HCT116 (cell line): ENCODE measurements around the gene SEH1L. TPM values are rescaled to one million over a fixed set of nuclear protein-coding genes. Genes with fewer than 3 reads are reported as not detected.

Experiments used
- ATAC-seq: fragments of 200-7000 bp; cut with Tn5 transposase; 2 replicates; pipeline ENCODE4 v1.9.1; 2020; ENCODE audit warnings: mild to moderate bottlenecking, moderate library complexity
- BruUV-seq: library from RNA; stranded (reverse); fragments of 400-500 nt; replicated peaks from 2 replicates; lab custom pipeline; 2021; lab: Mats Ljungman, UMichigan
- CTCF ChIA-PET: fragments of 300-600 bp; sonication (Branson Sonifier 250); formaldehyde crosslinking; loops from one replicate; lab custom pipeline; 2021; ENCODE audit warnings: antibody characterized with exemption; lab: Charles Lee
- POLR2A ChIA-PET: fragments of 300-600, 350-600 bp; sonication (Branson Sonifier 250); formaldehyde crosslinking; loops from one replicate; lab custom pipeline; 2021; ENCODE audit warnings: antibody characterized with exemption; lab: Charles Lee
- RAD21 ChIA-PET, 2 experiments: fragments of 300-600 bp; sonication (Branson Sonifier 250); formaldehyde crosslinking; loops; one replicate each; lab custom pipeline; 2023; ENCODE audit warnings: low total read pairs in 2 of 2; ENCODE audit not compliant: uncharacterized antibody in 2 of 2, unreplicated experiment in 2 of 2, low non-redundant PET in 1 of 2; lab: Charles Lee
- DNase-seq: peaks from one replicate; pipeline ENCODE4 v3.0.0-alpha.2; 2010; ENCODE audit warnings: low read depth, low spot score
- H2AFZ ChIP-seq: fragments of 200-600 bp; shearing (Covaris generic), sonication (generic); 2 replicates; pipeline ENCODE4 v1.6.1; 2017; ENCODE audit warnings: low read depth, mixed run types, mixed read lengths, antibody characterized with exemption, low read length; ENCODE audit not compliant: poor library complexity, severe bottlenecking
- H3K27ac ChIP-seq: 2 replicates; pipeline ENCODE4 v1.5.1; 2012; ENCODE audit warnings: low read depth, low read length
- H3K27me3 ChIP-seq: fragments of 200-600 bp; sonication (generic); 2 replicates; pipeline ENCODE4 v1.6.1; 2016; ENCODE audit warnings: mixed run types, low read length, mixed read lengths; ENCODE audit not compliant: insufficient read depth
- H3K36me3 ChIP-seq, 2 experiments: fragments of 200-500 bp in 1 of 2; fragments of 200-600 bp in 1 of 2; sonication (Bioruptor generic) in 1 of 2; sonication (generic) in 1 of 2; 2 replicates each; pipeline versions ENCODE4 v1.5.1 to v1.6.1; 2014 to 2016; ENCODE audit warnings: low read length in 2 of 2, inconsistent platforms in 1 of 2, mixed read lengths in 1 of 2, mixed run types in 1 of 2; ENCODE audit not compliant: insufficient read depth in 2 of 2, control insufficient read depth in 1 of 2
- H3K4me1 ChIP-seq, 2 experiments: fragments of 200-600 bp in 1 of 2; sonication (generic) in 1 of 2; 2 replicates each; pipeline versions ENCODE4 v1.5.1 to v1.6.1; 2012 to 2017; ENCODE audit warnings: low read length in 2 of 2, inconsistent platforms in 1 of 2, mild to moderate bottlenecking in 1 of 2, mixed read lengths in 1 of 2, mixed run types in 1 of 2, moderate library complexity in 1 of 2; ENCODE audit not compliant: insufficient read depth in 2 of 2, control insufficient read depth in 1 of 2
- H3K4me2 ChIP-seq: fragments of 200-600 bp; sonication (generic); 2 replicates; pipeline ENCODE4 v1.6.1; 2017; ENCODE audit warnings: mixed run types, low read length, mixed read lengths
- H3K4me3 ChIP-seq, 2 experiments: fragments of 200-600 bp in 1 of 2; sonication (generic) in 1 of 2; replicated peaks in 1 of 2; 2 replicates each; pipeline ENCODE4 v1.5.1; 2011 to 2016; ENCODE audit warnings: low read length in 2 of 2, control low read depth in 1 of 2, low read depth in 1 of 2, mild to moderate bottlenecking in 1 of 2, mixed read lengths in 1 of 2, mixed run types in 1 of 2
- H3K79me2 ChIP-seq: fragments of 200-600 bp; sonication (generic); 2 replicates; pipeline ENCODE4 v1.6.1; 2017; ENCODE audit warnings: mild to moderate bottlenecking, mixed run types, low read length, moderate library complexity, mixed read lengths; ENCODE audit not compliant: insufficient read depth
- H3K9ac ChIP-seq: fragments of 200-600 bp; sonication (generic); 2 replicates; pipeline ENCODE4 v1.6.1; 2016; ENCODE audit warnings: low read length, mixed read lengths
- H3K9me2 ChIP-seq: fragments of 200-600 bp; sonication (generic), shearing (Covaris generic); 2 replicates; pipeline ENCODE4 v1.6.1; 2017; ENCODE audit warnings: mixed run types, mild to moderate bottlenecking, moderate library complexity; ENCODE audit not compliant: insufficient read depth
- H3K9me3 ChIP-seq, 2 experiments: fragments of 200-500 bp in 1 of 2; fragments of 200-600 bp in 1 of 2; sonication (Bioruptor generic) in 1 of 2; sonication (generic) in 1 of 2; 2 replicates each; pipeline ENCODE4 v1.6.1; 2014 to 2017; ENCODE audit warnings: low read length in 2 of 2, mixed read lengths in 2 of 2, inconsistent platforms in 1 of 2, low read depth in 1 of 2, mild to moderate bottlenecking in 1 of 2, mixed run types in 1 of 2, moderate library complexity in 1 of 2; ENCODE audit not compliant: control insufficient read depth in 1 of 2, insufficient read depth in 1 of 2
- H4K20me1 ChIP-seq: fragments of 200-600 bp; sonication (generic), shearing (Covaris generic); 2 replicates; pipeline ENCODE4 v1.6.1; 2017; ENCODE audit warnings: mixed run types, mild to moderate bottlenecking, moderate library complexity; ENCODE audit not compliant: insufficient read depth
- CBX3 ChIP-seq: IDR thresholded peaks from 2 replicates; pipeline ENCODE4 v1.6.1; 2012; ENCODE audit warnings: low read depth
- CEBPB ChIP-seq: IDR thresholded peaks from 2 replicates; pipeline ENCODE4 v1.6.1; 2012; ENCODE audit warnings: low read depth
- CTCF ChIP-seq, 3 experiments: fragments of 200-600 bp in 1 of 3; sonication (generic) in 1 of 3; IDR thresholded peaks in 2 of 3; conservative IDR thresholded peaks in 1 of 3; 2 replicates each; pipeline ENCODE4 v1.5.1; 2012 to 2017; ENCODE audit warnings: low read depth in 2 of 3, low read length in 2 of 3, antibody characterized with exemption in 1 of 3, borderline replicate concordance in 1 of 3, control low read depth in 1 of 3, mild to moderate bottlenecking in 1 of 3, mixed read lengths in 1 of 3, mixed run types in 1 of 3, moderate library complexity in 1 of 3; ENCODE audit not compliant: insufficient read depth in 1 of 3
- EGR1 ChIP-seq: IDR thresholded peaks from 2 replicates; pipeline ENCODE4 v1.6.1; 2012; ENCODE audit warnings: low read depth
- EZH2 ChIP-seq: fragments of 200-600 bp; sonication (generic); IDR thresholded peaks from 2 replicates; pipeline ENCODE4 v1.6.1; 2017; ENCODE audit warnings: antibody characterized with exemption, mixed run types
- FOSL1 ChIP-seq: IDR thresholded peaks from 2 replicates; pipeline ENCODE4 v1.6.1; 2012; ENCODE audit warnings: low read depth
- JUND ChIP-seq: IDR thresholded peaks from 2 replicates; pipeline ENCODE4 v1.6.1; 2012
- POLR2A ChIP-seq: IDR thresholded peaks from 2 replicates; pipeline ENCODE4 v1.7.0; 2011; ENCODE audit warnings: borderline replicate concordance; ENCODE audit not compliant: insufficient read depth, insufficient read length; ENCODE audit errors: extremely low read depth
- POLR2AphosphoS5 ChIP-seq: IDR thresholded peaks from 2 replicates; pipeline ENCODE4 v1.6.1; 2011; ENCODE audit warnings: mild to moderate bottlenecking, low read depth, low read length, moderate library complexity
- RAD21 ChIP-seq: IDR thresholded peaks from 2 replicates; pipeline ENCODE4 v1.6.1; 2012; ENCODE audit warnings: low read depth, mild to moderate bottlenecking
- SIN3A ChIP-seq: IDR thresholded peaks from 2 replicates; pipeline ENCODE4 v1.6.1; 2012; ENCODE audit warnings: low read depth
- SRF ChIP-seq: IDR thresholded peaks from 2 replicates; pipeline ENCODE4 v1.6.1; 2012; ENCODE audit warnings: low read depth
- YY1 ChIP-seq: IDR thresholded peaks from 2 replicates; pipeline ENCODE4 v1.6.1; 2011; ENCODE audit warnings: low read length, low read depth, moderate library complexity, mild to moderate bottlenecking; ENCODE audit not compliant: insufficient replicate concordance; ENCODE audit errors: extremely low read depth
- ZFX ChIP-seq: fragments of 450-650 bp; IDR thresholded peaks from 2 replicates; pipeline ENCODE4 v1.6.1; 2017
- ZNF274 ChIP-seq: fragments of 200-500 bp; sonication (Bioruptor generic); IDR thresholded peaks from 2 replicates; pipeline ENCODE4 v1.6.1; 2014; ENCODE audit warnings: mild to moderate bottlenecking, low read depth, low read length, inconsistent platforms
- intact Hi-C: fragments of 100-400 bp; cut with micrococcal nuclease; formaldehyde crosslinking; loops from 2 replicates; pipeline ENCODE4 v1.10.0; 2022
- total RNA-seq: library from RNA; stranded (reverse); gene quantifications from one replicate; pipeline ENCODE4 v1.2.1, GENCODE V29; 2021; ENCODE audit not compliant: unreplicated experiment
- TF ChIP-seq, protein P1 (sequence below): IDR thresholded peaks from 2 replicates; pipeline ENCODE4 v1.6.1; 2012; ENCODE audit warnings: low read depth

SEH1L gene
- total RNA-seq, 1 experiment from 2014 or later: 83.7 TPM

DNA sequence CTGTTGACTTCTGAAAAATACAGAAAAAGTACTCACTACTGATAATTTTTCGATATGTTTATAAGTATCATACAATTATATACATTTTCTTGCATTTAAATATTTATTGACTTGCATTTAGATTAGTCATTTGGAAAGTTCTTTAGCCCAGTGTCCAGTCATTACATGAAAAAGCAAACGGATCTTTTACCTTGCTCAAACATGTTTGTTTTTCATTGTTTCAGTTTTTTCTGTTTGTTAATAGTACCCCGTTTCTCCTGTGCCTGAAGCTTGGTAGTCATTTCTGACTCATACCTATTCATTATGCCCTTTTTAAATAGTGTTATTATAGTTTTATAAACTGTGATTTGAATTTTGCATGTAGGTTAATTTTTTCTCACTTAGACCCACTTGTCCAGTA is 71.5 kb downstream of the SEH1L start:
- no peaks in the 10 kb centered on the region; the same call in 1 of the 2 replicates for H4K20me1 ChIP-seq
- H3K4me2 ChIP-seq: no peak overlapping the region
- ChIA-PET RAD21 (no interaction called here), CTCF (no interaction called here), POLR2A (no interaction called here)
- peaks cover 46 to 56% of the 10 kb centered on the region in 2 experiments for H3K36me3 ChIP-seq
- intact Hi-C loops: loop anchor here (10.0 kb wide), 1 partner anchor 64 kb away; no protein-coding TSS in a partner anchor
- no peaks in the 10 kb centered on the region for H3K9me3 ChIP-seq
- H2AFZ ChIP-seq: no peak overlapping the region
- BruUV-seq: no TSS peak
- no peak for DNase-seq
- no peak for TF ChIP-seq CEBPB
- no peak for TF ChIP-seq EGR1
- no peak overlapping the region for H3K9ac ChIP-seq
- H3K27ac ChIP-seq: no peak overlapping the region
- no peak for ATAC-seq
- no peaks in the 10 kb centered on the region for H3K4me1 ChIP-seq
- peaks cover 37% of the 10 kb centered on the region for H3K79me2 ChIP-seq
- no peaks in the 10 kb centered on the region for H3K27me3 ChIP-seq
- no peaks in the 10 kb centered on the region for H3K9me2 ChIP-seq
- no peak overlapping the region for H3K4me3 ChIP-seq

GRCh38 chr18:13022644-13023043 is 74.8 kb downstream of the SEH1L start:
- ATAC-seq (no peak), DNase-seq (no peak)
- no peaks in the 10 kb centered on the region for H3K9me3 ChIP-seq
- POLR2A ChIA-PET: no interaction called here
- H4K20me1 ChIP-seq: no peaks in the 10 kb centered on the region; the same call in 1 of the 2 replicates
- no peaks in the 10 kb centered on the region for H3K9me2 ChIP-seq
- CTCF ChIA-PET: no interaction called here
- no peak overlapping the region for H3K4me2 ChIP-seq
- H3K4me3 ChIP-seq: no peak overlapping the region
- RAD21 ChIA-PET: no interaction called here
- TF ChIP-seq CTCF (IDR thresholded peaks at IDR 0.05 in 2 of 3, conservative IDR thresholded peaks at IDR 0.05 in 1 of 3; ENCODE audit: borderline replicate concordance in 1 of 3, insufficient read depth in 1 of 3, low read depth in 2 of 3, low read length in 2 of 3): no peak
- no peak for TF ChIP-seq EGR1
- TF ChIP-seq POLR2A: no peak
- TF ChIP-seq YY1: no peak
- no peak for TF ChIP-seq ZNF274
- TF ChIP-seq SRF: no peak
- TF ChIP-seq, protein P1, sequence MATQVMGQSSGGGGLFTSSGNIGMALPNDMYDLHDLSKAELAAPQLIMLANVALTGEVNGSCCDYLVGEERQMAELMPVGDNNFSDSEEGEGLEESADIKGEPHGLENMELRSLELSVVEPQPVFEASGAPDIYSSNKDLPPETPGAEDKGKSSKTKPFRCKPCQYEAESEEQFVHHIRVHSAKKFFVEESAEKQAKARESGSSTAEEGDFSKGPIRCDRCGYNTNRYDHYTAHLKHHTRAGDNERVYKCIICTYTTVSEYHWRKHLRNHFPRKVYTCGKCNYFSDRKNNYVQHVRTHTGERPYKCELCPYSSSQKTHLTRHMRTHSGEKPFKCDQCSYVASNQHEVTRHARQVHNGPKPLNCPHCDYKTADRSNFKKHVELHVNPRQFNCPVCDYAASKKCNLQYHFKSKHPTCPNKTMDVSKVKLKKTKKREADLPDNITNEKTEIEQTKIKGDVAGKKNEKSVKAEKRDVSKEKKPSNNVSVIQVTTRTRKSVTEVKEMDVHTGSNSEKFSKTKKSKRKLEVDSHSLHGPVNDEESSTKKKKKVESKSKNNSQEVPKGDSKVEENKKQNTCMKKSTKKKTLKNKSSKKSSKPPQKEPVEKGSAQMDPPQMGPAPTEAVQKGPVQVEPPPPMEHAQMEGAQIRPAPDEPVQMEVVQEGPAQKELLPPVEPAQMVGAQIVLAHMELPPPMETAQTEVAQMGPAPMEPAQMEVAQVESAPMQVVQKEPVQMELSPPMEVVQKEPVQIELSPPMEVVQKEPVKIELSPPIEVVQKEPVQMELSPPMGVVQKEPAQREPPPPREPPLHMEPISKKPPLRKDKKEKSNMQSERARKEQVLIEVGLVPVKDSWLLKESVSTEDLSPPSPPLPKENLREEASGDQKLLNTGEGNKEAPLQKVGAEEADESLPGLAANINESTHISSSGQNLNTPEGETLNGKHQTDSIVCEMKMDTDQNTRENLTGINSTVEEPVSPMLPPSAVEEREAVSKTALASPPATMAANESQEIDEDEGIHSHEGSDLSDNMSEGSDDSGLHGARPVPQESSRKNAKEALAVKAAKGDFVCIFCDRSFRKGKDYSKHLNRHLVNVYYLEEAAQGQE: no peak
- TF ChIP-seq EZH2: no peak
- no peak for TF ChIP-seq POLR2AphosphoS5
- no peak for TF ChIP-seq CEBPB
- no peak for TF ChIP-seq FOSL1
- TF ChIP-seq CBX3: no peak
- no peak for TF ChIP-seq RAD21
- TF ChIP-seq SIN3A: no peak
- TF ChIP-seq ZFX: no peak
- TF ChIP-seq JUND: no peak
- TF ChIP-seq, all 23 proteins: peak for 0
- Histone ChIP-seq H3K27ac (no peak overlapping the region), H3K27me3 (no peaks in the 10 kb centered on the region), H3K79me2 (peaks cover 61% of the 10 kb centered on the region), H2AFZ (no peak overlapping the region), H3K4me1 (no peaks in the 10 kb centered on the region), H3K36me3 (peaks cover 23 to 47% of the 10 kb centered on the region in 2 experiments), H3K9ac (no peak overlapping the region)
- intact Hi-C loops: no loop called here
- BruUV-seq: no TSS peak
